HG03520 (cell line): ENCODE data around the gene CLIP1.
"Not testable (repeated sequence)": the region's sequence is repeated elsewhere in the genome, so short reads cannot be mapped to it uniquely, and the experiment has no call there.

Experiments used
- ATAC-seq: cut with Tn5 transposase; IDR thresholded peaks from one replicate; pipeline ENCODE4 v1.9.1; 2021; ENCODE audit warnings: mild to moderate bottlenecking, moderate library complexity; ENCODE audit not compliant: unreplicated experiment

The CLIP1 gene

GRCh38 chr12:122265476-122265875 is 157.0 kb downstream of the CLIP1 start:
- ATAC-seq = peak; percentile 13

DNA sequence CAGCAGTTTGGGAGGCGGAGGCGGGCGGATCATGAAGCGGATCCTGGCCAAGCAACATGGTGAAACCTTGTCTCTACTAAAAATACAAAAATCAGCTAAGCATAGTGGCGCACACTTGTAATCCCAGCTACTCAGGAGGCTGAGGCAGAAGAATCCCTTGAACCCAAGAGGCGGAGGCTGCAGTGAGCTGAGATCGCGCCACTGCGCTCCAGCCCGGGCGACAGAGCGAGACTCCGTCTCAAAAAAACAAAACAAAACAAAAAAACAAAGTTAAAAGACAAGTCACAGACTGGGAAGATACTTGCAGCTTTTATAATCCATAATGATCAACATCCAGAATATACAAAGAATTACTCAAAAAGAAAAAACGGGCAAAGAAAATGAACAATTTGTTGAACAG is 161.7 kb downstream of the CLIP1 start:
- not testable (repeated sequence) for ATAC-seq

DNA sequence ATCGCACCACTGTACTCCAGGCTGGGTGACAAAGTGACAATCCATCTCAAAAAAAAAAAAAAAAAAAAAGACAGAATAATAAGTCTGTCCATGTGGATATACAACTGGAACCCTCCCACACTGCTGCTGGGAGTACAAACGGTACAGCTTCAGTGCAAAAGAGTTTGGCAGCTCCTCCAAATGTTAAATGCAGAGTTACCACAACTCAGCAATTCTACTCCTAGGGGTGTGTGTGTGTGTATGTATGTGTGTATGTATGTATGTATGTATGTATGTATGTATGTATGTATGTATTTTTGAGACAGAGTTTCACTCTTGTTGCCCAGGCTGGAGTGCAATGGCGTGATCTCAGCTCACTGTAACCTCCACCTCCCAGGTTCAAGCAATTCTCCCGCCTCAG is 163.5 kb downstream of the CLIP1 start:
- not testable (repeated sequence) for ATAC-seq

DNA sequence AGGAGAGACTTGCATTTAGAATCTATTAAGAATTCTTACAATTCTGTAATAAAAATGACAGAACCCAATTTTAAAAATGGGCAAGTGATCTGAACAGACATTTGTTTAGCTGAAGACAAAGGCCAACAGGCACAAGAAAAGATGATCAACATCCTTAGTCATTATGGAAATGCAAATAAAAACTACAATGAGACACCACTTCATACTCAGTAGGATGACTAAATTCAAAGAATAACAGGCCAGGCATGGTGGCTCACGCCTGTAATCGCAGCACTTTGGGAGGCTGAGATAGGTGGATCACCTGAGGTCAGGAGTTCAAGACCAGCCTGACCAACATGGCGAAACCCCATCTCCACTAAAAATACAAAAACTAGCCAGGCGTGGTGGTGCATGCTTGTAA is 164.0 kb downstream of the CLIP1 start:
- ATAC-seq = not testable (repeated sequence)

- no peak for ATAC-seq
Measured at GRCh38 chr12:122250536-122250935, 171.9 kb downstream of the CLIP1 start.

DNA sequence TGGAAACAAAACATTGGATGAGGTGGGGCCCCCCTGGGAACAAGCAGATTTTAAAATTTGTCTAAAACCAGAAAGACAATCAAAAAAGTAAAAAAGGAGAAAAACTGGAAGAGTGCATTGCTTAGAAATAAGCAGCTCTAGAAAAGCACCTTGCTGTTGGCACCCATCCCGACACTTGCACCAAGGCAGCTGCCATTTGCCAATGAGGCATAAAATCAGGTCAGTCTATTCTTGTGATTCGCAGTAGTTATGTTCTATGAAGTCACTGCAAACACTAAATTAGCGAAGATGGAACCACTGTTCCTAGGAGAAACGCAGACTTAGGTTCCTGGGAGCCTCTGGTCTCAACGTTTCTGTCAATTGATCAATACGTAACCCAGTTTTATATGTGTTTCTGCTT is 172.4 kb downstream of the CLIP1 start:
- ATAC-seq = no peak

DNA sequence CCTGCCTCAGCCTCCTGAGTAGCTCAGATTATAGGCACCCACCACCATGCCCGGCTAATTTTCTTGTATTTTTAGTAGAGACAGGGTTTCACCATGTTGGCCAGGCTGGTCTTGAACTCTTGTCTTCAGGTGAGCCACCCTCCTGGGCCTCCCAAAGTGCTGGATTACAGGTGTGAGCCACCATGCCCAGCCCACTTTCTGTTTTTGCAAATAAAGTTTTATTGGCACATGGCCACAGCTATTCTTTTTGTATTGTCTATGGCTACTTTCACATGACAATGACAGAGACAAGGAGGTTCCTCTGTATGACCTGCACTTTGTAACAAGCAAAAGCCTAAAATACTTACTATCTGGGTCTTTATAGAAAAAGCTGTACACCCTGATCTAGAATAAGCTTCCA is 176.9 kb downstream of the CLIP1 start:
- ATAC-seq = no peak

DNA sequence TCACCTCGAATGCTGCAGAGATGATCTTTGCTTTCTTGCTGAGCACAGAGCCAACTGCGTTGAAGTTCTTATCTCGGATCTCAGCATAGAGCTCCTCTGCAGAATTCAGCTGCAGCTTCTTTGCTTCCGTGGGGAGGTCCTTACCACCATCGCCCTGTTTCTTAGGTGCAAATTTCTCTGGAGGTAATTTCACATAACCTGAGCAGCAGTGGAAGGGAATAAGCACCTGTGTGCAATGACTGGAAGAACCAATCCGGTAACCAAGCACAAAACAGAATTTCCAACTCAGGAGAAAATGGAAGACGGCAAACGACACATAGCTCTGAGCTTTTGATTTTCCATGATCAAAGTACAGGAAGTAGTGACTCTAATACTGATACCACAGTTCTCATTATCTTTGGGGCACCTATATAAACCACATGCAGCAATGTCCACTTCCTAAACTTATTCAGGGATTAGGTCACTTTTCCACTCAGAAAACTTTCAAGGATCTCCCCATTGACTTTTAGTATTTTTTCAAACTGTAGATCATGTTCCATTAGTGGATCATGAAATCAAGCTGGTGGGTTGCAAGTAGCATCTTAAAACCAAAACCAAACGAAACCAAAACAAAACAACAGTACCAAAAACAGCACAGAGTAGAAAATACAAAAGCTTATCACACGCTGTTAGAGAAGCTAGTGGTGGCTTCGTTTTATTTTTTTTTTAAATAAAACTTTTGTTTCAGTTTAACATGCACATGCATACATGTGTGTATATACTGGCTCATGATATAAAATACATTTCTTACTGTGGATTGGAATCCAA is 177.7 kb downstream of the CLIP1 start:
- ATAC-seq = no peak

GRCh38 chr12:122243965-122244364 is 178.5 kb downstream of the CLIP1 start:
- ATAC-seq = no peak

GRCh38 chr12:122238861-122239260 is 183.6 kb downstream of the CLIP1 start:
- no peak for ATAC-seq

GRCh38 chr12:122235741-122236140 is 186.7 kb downstream of the CLIP1 start:
- no peak for ATAC-seq

- ATAC-seq = no peak
Measured at GRCh38 chr12:122232691-122233090, 189.8 kb downstream of the CLIP1 start.

- ATAC-seq = no peak
Measured at GRCh38 chr12:122230798-122231197, 191.7 kb downstream of the CLIP1 start.

- ATAC-seq = no peak
Measured at GRCh38 chr12:122228092-122228491, 194.4 kb downstream of the CLIP1 start.

GRCh38 chr12:122227341-122227740 is 195.1 kb downstream of the CLIP1 start:
- ATAC-seq = no peak

- no peak for ATAC-seq
Measured at GRCh38 chr12:122226366-122227125, 195.9 kb downstream of the CLIP1 start.

GRCh38 chr12:122225683-122226365 is 196.6 kb downstream of the CLIP1 start, which contains the start of gene DIABLO:
Gene DIABLO (minus strand): TSS chr12:122226052. CDS start chr12:122226014, 38 bp downstream.
- ATAC-seq = peak; percentile 85
